GM12872 (cell line): ENCODE measurements around the gene NDNF.

Source experiments
- TF ChIP-seq, protein P1 (sequence below): IDR thresholded peaks from 3 replicates; pipeline ENCODE4 v1.5.1; 2011; ENCODE audit warnings: low read depth, mild to moderate bottlenecking, low read length, moderate library complexity; ENCODE audit not compliant: insufficient read depth

Gene NDNF

DNA sequence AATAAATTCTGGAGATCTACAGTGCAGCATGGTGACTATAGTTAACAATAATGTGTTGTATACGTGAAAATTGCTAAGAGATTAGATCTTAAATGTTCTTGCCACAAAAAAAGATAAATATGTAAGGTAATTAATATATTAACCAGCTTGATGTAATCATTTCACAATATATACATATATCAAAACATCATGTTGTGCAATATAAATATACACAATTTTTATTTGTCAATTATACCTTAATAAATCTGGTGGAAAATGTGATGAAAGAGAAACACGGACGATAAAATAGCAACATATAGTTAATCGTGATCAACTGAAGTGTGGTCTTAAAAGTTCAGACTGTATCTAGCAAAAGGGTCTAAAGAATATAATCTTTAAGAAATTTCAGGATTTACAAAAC, 16.5 kb upstream of the NDNF start:
- TF ChIP-seq, protein P1, sequence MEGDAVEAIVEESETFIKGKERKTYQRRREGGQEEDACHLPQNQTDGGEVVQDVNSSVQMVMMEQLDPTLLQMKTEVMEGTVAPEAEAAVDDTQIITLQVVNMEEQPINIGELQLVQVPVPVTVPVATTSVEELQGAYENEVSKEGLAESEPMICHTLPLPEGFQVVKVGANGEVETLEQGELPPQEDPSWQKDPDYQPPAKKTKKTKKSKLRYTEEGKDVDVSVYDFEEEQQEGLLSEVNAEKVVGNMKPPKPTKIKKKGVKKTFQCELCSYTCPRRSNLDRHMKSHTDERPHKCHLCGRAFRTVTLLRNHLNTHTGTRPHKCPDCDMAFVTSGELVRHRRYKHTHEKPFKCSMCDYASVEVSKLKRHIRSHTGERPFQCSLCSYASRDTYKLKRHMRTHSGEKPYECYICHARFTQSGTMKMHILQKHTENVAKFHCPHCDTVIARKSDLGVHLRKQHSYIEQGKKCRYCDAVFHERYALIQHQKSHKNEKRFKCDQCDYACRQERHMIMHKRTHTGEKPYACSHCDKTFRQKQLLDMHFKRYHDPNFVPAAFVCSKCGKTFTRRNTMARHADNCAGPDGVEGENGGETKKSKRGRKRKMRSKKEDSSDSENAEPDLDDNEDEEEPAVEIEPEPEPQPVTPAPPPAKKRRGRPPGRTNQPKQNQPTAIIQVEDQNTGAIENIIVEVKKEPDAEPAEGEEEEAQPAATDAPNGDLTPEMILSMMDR: no peak

GRCh38 chr4:121079376-121079775, 7.0 kb upstream of the NDNF start:
- TF ChIP-seq, protein P1: no peak

- TF ChIP-seq, protein P1: no peak
These were observed 5.2 kb upstream of the NDNF start for GRCh38 chr4:121077496-121077895.

- TF ChIP-seq, protein P1: no peak
These were observed 4.1 kb upstream of the NDNF start for GRCh38 chr4:121076416-121076815.

GRCh38 chr4:121073672-121074381, 1.5 kb upstream of the NDNF start:
- TF ChIP-seq, protein P1: no peak

GRCh38 chr4:121073004-121073435, 685 bp upstream of the NDNF start:
- TF ChIP-seq, protein P1: no peak

GRCh38 chr4:121071640-121072223, 603 bp downstream of the NDNF start:
- TF ChIP-seq, protein P1: no peak
